Measurements from ENCODE around the gene WSCD1.

WSCD1 gene

DNA sequence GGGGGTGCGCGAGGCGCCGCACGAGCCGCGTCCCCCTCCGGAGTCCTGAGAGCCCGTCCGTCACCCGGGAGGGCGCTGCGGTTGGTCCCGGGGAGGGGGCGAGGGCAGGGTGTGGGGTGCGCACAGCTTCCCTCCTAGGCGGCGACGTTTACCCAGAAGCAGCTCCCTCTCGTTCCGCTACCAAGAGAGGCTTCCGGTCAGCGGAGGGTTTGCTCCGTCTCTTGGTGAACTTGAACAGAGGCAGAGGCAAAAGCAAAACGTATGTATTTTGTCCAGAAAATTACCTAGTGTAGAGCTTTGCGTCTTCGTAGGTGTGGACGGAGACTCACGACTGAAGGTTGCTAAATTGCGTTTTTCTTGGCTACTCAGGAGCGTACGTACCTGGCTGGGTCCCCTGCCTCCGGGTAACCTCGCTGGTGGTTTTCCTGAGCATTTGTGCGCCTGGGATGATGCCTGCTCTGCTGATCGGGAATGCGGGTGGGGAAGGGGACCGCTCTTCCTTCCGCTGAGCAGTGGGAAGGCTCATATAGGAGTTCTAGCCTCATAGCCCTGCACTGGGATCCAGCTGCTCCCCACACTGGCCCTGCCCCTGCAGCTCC lies 833 bp downstream of the WSCD1 start:
- Mint-ChIP-seq H3K36me3 (peaks cover 5% of the 10 kb centered on the region), H3K27me3 (peaks cover 32% of the 10 kb centered on the region), H3K4me3 (no peak overlapping the region), H3K4me1 (peaks cover 12% of the 10 kb centered on the region), H3K27ac (no peak overlapping the region), H3K9me3 (no peaks in the 10 kb centered on the region)
- ATAC-seq (ENCODE audit: low read depth), result no peak
- no peak for DNase-seq (ENCODE audit: low spot score in 2 of 2)

DNA sequence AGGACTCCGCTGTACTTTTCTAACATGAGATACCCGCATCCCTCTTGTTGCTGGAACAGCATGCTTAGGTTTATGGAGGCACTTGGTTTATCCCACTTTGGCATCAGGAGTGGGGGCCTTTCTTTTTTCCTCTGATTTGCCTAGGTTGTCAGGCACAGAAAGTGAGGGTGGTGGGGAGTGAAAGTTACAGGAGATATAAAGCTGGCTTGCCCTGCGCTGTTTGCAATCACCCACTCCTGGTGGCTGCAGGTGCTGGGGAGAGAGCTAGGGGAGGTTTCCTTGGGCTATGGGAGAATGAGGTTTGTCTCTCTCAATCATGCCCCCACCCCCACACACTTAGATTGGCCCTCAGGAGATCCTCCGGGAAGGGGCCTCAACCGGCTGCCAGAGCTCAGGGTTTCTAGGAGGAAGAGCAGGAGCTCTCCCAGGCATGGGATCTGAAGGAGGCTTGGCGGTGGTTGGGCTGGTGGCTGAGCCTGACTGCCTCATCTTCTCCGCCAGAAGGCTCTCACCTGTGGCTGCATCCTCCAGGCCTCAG lies 1.4 kb downstream of the WSCD1 start:
- ATAC-seq (ENCODE audit: low read depth) (no peak), DNase-seq (ENCODE audit: low spot score in 2 of 2) (no peak)
- Mint-ChIP-seq H3K4me3 (no peak overlapping the region), H3K4me1 (peaks cover 12% of the 10 kb centered on the region), H3K36me3 (peaks cover 5% of the 10 kb centered on the region), H3K9me3 (no peaks in the 10 kb centered on the region), H3K27ac (no peak overlapping the region), H3K27me3 (peaks cover 30% of the 10 kb centered on the region)

DNA sequence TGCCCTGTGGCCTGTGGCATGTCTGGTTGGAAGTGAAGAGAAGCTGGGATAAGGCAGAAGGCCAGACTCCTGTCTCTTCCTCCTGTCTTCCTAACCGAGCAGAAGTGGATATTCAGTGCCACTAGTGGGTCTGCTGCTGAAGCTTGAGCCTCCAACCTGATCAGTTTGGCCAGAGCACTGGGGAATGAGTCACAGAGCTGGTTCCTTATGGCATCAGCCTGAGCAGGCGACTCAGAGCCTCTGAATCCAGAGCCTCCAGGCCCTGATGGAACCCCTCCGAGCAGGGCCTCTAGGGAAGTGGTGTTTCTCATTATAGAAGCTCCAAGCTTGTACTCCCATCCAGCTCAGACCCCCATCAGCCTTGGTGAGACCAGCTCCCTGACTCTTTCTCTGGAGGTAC lies 2.0 kb downstream of the WSCD1 start:
- peaks cover 12% of the 10 kb centered on the region for H3K4me1 Mint-ChIP-seq
- H3K4me3 Mint-ChIP-seq, result no peak overlapping the region
- H3K27ac Mint-ChIP-seq, result no peak overlapping the region
- peaks cover 5% of the 10 kb centered on the region for H3K36me3 Mint-ChIP-seq
- H3K27me3 Mint-ChIP-seq, result peaks cover 29% of the 10 kb centered on the region
- ATAC-seq (ENCODE audit: low read depth) (no peak), DNase-seq (ENCODE audit: low spot score in 2 of 2) (no peak)
- H3K9me3 Mint-ChIP-seq, result no peaks in the 10 kb centered on the region

DNA sequence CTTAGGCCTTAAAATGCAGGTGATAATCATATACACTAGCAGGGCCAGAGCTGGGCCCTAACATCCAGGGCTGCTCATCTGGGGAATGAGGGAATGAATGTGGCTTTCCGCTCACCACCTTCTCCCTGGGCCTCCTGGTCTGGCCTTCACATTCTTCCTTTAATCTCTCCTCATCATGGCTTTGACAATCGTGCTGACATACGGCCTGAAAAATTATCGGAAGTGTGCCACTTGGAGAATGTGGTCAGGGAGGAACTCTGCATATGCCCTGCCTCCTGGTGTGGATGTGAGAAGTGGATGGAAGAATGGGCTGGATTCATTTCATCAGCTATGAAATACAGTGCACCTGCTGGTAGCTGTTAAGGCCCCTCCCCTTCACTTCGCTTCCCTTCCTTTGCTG lies 2.4 kb downstream of the WSCD1 start:
- no peak overlapping the region for H3K4me3 Mint-ChIP-seq
- peaks cover 12% of the 10 kb centered on the region for H3K4me1 Mint-ChIP-seq
- no peak for DNase-seq (ENCODE audit: low spot score in 2 of 2)
- peaks cover 5% of the 10 kb centered on the region for H3K36me3 Mint-ChIP-seq
- no peak overlapping the region for H3K27ac Mint-ChIP-seq
- H3K9me3 Mint-ChIP-seq, result no peaks in the 10 kb centered on the region
- peaks cover 26% of the 10 kb centered on the region for H3K27me3 Mint-ChIP-seq
- no peak for ATAC-seq (ENCODE audit: low read depth)

GRCh38 chr17:6073620-6074019 lies 3.4 kb downstream of the WSCD1 start:
- no peak overlapping the region for H3K27ac Mint-ChIP-seq
- no peak overlapping the region for H3K4me3 Mint-ChIP-seq
- ATAC-seq (ENCODE audit: low read depth), result no peak
- H3K27me3 Mint-ChIP-seq, result peaks cover 30% of the 10 kb centered on the region
- DNase-seq (ENCODE audit: low spot score in 2 of 2), result no peak
- H3K9me3 Mint-ChIP-seq, result no peaks in the 10 kb centered on the region
- H3K4me1 Mint-ChIP-seq, result peaks cover 12% of the 10 kb centered on the region
- H3K36me3 Mint-ChIP-seq, result peaks cover 5% of the 10 kb centered on the region

- ATAC-seq (ENCODE audit: low read depth), result no peak
- no peaks in the 10 kb centered on the region for H3K9me3 Mint-ChIP-seq
- no peaks in the 10 kb centered on the region for H3K4me1 Mint-ChIP-seq
- H3K4me3 Mint-ChIP-seq, result no peak overlapping the region
- H3K27me3 Mint-ChIP-seq, result peaks cover 17% of the 10 kb centered on the region
- no peak overlapping the region for H3K27ac Mint-ChIP-seq
- no peaks in the 10 kb centered on the region for H3K36me3 Mint-ChIP-seq
- DNase-seq (ENCODE audit: low spot score in 2 of 2), result no peak
Observed at GRCh38 chr17:6075050-6075449, 4.9 kb downstream of the WSCD1 start.

DNA sequence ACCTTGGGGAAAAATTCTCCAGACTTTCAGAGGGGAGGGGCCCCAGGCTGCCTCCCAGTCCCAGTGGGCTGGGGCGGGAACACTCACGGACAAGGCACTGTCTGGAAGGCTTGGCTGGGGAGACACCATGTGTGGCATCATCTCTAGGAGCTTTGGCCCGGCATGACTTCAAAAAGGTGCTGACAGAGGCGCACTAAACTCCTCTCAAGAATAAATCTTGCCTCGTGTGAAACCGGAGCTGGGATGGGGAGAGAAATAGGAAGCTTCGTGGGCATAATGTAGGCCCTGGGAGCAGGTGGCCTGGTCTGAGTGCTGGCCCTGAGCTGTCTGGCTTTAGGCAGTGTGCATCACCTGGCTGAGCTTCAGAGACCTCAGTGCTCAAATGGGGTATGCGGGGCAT lies 5.7 kb downstream of the WSCD1 start:
- Mint-ChIP-seq H3K4me1 (no peaks in the 10 kb centered on the region), H3K4me3 (no peak overlapping the region), H3K27ac (no peak overlapping the region), H3K27me3 (peaks cover 17% of the 10 kb centered on the region), H3K9me3 (no peaks in the 10 kb centered on the region), H3K36me3 (no peaks in the 10 kb centered on the region)
- ATAC-seq (ENCODE audit: low read depth) (no peak), DNase-seq (ENCODE audit: low spot score in 2 of 2) (no peak)

- Mint-ChIP-seq H3K36me3 (no peaks in the 10 kb centered on the region), H3K4me3 (no peak overlapping the region), H3K4me1 (no peaks in the 10 kb centered on the region), H3K27me3 (peaks cover 10% of the 10 kb centered on the region), H3K9me3 (no peaks in the 10 kb centered on the region), H3K27ac (no peak overlapping the region)
- ATAC-seq (ENCODE audit: low read depth) (no peak), DNase-seq (ENCODE audit: low spot score in 2 of 2) (no peak)
Observed at GRCh38 chr17:6077752-6078151, 7.6 kb downstream of the WSCD1 start.

- Mint-ChIP-seq H3K36me3 (no peaks in the 10 kb centered on the region), H3K27ac (no peak overlapping the region), H3K4me1 (no peaks in the 10 kb centered on the region), H3K9me3 (no peaks in the 10 kb centered on the region), H3K27me3 (peaks cover 9% of the 10 kb centered on the region), H3K4me3 (no peak overlapping the region)
- DNase-seq (ENCODE audit: low spot score in 2 of 2) (no peak), ATAC-seq (ENCODE audit: low read depth) (no peak)
Observed at GRCh38 chr17:6078458-6078871, 8.3 kb downstream of the WSCD1 start.

DNA sequence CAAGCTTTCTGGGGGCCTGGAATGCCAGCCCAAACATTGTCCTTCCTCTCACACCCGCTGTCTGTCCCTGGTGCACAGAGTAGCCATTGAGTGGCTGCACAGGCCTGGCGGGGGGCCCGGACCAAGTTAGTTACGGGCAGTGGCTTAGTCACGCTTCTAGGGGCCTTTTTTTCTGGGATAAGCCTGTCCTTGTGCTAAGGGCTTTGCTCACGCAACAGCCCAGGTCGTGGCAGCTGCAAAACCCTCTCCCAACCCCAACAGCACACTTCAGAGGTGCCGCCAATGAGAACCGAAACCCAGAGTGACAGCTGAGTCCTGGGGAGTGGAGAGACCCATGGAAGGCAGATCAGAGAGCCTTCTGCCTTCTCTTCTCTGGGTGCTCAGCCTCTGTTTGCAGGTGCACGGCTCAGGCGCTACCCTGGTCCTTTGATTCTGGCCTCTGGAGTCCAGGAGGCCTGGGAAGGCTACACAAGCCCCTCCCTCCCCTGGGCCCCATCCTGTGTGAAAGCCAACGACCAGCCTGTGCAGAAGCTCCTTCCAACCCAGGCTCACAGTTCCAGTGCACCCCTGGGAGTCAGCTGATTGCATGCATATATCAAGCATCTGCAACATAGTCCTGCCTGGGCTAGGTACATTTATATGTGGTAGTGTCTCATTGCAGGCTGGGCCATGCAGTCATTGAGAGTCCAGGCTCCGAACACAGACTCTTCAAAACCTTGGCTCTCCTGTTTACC lies 9.1 kb downstream of the WSCD1 start:
- no peaks in the 10 kb centered on the region for H3K9me3 Mint-ChIP-seq
- H3K27ac Mint-ChIP-seq, result no peak overlapping the region
- no peaks in the 10 kb centered on the region for H3K36me3 Mint-ChIP-seq
- H3K4me1 Mint-ChIP-seq, result no peaks in the 10 kb centered on the region
- H3K4me3 Mint-ChIP-seq, result no peak overlapping the region
- ATAC-seq (ENCODE audit: low read depth), result no peak
- H3K27me3 Mint-ChIP-seq, result peaks cover 8% of the 10 kb centered on the region
- no peak for DNase-seq (ENCODE audit: low spot score in 2 of 2)

GRCh38 chr17:6079960-6080359 lies 9.8 kb downstream of the WSCD1 start:
- DNase-seq (ENCODE audit: low spot score in 2 of 2), result no peak
- no peaks in the 10 kb centered on the region for H3K9me3 Mint-ChIP-seq
- H3K4me3 Mint-ChIP-seq, result no peak overlapping the region

GRCh38 chr17:6080711-6081430 lies 10.7 kb downstream of the WSCD1 start:
- no peaks in the 10 kb centered on the region for H3K9me3 Mint-ChIP-seq
- H3K4me3 Mint-ChIP-seq, result no peak overlapping the region
- H3K27me3 Mint-ChIP-seq, result peaks cover 6% of the 10 kb centered on the region
- ATAC-seq (ENCODE audit: low read depth) (no peak), DNase-seq (ENCODE audit: low spot score in 2 of 2) (no peak)
- no peaks in the 10 kb centered on the region for H3K36me3 Mint-ChIP-seq
- no peak overlapping the region for H3K27ac Mint-ChIP-seq
- no peaks in the 10 kb centered on the region for H3K4me1 Mint-ChIP-seq

More at GRCh38 chr17:6079960-6080359, 9.8 kb downstream of the WSCD1 start:
- no peaks in the 10 kb centered on the region for H3K36me3 Mint-ChIP-seq
- H3K27me3 Mint-ChIP-seq, result peaks cover 6% of the 10 kb centered on the region
- no peaks in the 10 kb centered on the region for H3K4me1 Mint-ChIP-seq
- ATAC-seq (ENCODE audit: low read depth), result no peak
- no peak overlapping the region for H3K27ac Mint-ChIP-seq

DNA sequence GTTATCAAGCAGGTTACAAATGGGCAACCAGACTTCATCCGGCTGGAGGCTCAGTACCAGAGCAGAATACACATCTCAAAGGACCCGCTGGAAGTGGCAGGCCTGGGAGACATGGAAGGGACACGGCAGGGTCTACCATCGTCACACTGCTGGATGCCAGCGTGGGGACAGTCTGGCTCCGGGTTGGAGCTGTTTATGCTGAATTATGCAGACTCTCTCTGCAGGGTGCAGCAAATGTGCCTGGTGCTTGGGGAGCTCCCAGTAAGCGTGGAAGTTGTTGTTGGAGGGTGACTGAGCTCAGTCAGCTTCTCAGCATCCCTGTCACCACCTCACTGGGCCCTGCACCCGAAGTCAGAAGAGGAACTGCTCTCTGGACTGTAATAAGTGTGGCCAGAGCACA lies 12.2 kb downstream of the WSCD1 start:
- ATAC-seq (ENCODE audit: low read depth), result no peak
- no peaks in the 10 kb centered on the region for H3K36me3 Mint-ChIP-seq
- H3K27ac Mint-ChIP-seq, result no peak overlapping the region
- H3K4me3 Mint-ChIP-seq, result no peak overlapping the region
- DNase-seq (ENCODE audit: low spot score in 2 of 2), result no peak
- peaks cover 5% of the 10 kb centered on the region for H3K27me3 Mint-ChIP-seq
- no peaks in the 10 kb centered on the region for H3K4me1 Mint-ChIP-seq
- no peaks in the 10 kb centered on the region for H3K9me3 Mint-ChIP-seq

All from memory B cell (primary cell).